NCI-H1436 treated with DMSO at 0.1 percent for 48 hours (cell line): ENCODE results near the gene OBP2A.

Source experiments
- DNase-seq: peaks from one replicate; lab custom pipeline; 2025; lab: John Stamatoyannopoulos, UW

The OBP2A gene

DNA sequence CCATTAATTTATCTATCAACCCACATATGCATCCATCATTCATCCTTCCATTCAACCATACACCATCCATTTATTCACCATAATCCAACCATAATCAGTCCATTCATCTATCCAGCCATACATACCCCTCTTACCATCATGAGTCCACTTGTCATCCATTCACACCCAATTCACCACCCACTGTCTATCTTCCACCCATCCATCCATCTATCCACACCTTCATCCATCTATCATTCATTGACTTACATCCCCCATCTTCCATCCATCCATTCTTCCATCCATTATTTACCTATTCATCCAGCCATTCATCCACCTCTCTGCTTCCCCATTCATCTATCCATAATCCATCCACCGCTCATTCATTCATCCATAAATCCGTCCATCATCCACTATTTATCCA, 33.4 kb downstream of the OBP2A start:
- no peak for DNase-seq

DNA sequence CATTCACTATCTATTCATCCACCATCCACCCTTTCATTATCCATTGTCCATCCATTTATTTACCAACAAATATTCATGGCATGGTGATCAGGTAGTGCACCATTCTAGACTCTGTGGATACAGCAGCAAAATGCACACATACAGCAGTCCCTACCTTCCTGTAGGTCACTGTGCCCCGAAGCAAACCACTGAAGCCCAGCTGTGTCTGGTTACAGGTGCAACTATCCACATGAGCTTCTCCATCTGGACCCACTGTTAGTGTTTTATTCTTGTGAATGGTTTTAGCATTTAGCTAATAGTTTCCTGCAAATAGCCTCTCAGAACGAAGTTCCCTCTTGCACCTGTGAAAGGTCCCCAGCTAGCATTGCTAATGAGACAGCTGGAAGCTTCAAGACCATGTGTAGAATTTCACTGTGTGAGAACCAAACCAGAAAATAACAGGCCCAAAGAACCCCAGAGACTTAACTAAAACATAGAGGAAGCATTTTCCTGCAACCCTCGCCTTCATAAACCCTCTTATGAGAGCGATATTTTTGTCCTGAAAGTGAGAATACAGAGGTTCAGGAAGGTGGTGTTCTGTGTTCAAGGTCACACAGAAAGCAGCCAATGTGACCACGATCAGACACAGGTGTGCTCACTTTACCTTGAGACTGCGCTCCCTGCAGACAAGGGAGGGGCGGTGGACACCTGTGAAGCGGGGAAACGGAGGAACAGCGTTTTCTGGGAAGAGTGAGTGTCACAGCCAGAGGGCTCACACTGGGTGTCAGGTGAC, 34.1 kb downstream of the OBP2A start:
- DNase-seq: no peak

DNA sequence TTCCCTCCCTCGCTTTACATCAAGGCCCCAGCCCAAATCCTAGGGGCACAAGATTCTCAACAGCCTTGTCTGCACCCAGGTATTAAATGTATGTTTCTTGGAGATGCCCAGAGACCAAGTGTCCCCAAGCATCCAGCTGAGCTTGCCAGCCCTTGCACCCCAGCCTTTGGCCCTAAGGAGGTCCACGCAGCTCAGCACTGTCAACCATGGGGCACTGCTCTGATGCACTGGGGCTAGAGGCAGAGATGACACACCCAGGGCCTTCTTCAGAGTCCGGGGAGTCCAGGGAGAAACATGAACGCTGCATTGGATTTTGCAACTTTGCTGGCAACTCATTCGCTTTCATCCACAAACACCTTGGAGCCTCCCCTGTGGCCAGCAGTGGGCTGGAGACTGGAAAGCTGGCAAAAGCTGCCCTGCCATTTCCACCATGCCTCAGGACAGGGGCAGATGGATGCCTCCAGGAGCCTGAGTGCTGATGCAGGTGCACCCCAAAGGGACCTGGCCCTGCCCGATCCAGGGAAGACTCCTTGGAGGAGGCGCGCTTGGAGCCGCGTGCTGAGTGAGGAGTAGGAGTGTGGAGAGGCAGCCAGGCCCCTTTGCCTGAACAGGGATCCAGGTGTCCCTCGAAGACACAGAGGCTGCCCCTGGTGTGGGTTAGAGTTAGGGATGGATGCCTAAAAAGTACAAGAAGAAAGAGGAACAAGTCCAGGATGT, 34.9 kb downstream of the OBP2A start:
- no peak for DNase-seq

DNA sequence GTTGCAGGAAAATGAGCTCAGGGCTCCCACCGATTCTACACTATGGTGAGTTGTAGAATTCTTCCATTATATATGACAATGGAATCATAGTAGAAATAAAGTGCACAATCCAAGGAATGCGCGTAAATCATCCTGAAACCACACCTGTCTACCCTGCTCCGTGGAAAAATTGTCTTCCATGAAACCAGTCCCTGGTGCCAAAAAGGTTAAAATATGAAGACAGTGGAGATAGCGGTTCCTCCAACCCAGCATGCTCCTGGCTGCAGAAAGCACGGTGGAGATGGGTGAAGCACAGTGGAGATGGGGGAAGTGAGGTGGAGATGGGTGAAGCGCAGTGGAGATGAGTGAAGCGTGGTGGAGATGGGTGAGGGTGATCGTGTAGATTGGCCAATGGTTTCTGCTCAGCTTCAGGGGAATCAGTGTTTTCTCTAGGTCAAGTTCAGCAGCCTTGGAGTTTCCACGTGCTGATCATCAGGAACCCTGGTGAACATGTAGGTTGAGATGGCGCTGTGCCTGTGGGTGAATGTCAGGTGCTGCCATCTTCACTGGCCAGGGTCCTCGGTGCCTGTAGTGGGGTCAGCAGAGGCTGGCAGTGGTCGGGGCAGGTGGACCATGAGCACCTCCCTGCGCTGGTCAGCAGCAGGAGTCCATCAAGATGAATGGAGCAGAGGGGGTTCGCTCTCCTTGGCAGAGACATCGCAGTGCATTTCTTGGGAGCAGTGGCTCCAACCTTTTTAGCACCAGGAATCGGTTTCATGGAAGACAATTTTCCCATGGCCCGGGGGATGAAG, 35.9 kb downstream of the OBP2A start:
- DNase-seq: no peak

DNA sequence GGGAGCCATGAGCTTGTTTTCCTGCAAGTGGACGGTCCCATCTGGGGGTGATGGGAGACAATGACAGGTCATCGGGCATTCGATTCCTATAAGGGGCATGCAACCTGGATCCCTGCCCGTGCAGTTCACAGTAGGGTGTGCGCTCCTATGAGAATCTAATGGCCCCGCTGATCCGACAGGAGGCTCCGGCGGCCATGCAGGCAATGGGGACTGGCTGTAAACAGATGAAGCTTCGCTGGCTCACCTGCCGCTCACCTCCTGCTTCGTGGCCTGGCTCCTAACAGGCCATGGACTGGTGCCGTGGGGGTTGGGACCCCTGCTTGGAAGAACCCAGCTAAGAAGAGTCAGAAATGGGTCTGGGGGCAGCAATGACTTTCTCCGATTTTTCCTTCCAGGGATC, 36.6 kb downstream of the OBP2A start:
- DNase-seq: no peak

DNA sequence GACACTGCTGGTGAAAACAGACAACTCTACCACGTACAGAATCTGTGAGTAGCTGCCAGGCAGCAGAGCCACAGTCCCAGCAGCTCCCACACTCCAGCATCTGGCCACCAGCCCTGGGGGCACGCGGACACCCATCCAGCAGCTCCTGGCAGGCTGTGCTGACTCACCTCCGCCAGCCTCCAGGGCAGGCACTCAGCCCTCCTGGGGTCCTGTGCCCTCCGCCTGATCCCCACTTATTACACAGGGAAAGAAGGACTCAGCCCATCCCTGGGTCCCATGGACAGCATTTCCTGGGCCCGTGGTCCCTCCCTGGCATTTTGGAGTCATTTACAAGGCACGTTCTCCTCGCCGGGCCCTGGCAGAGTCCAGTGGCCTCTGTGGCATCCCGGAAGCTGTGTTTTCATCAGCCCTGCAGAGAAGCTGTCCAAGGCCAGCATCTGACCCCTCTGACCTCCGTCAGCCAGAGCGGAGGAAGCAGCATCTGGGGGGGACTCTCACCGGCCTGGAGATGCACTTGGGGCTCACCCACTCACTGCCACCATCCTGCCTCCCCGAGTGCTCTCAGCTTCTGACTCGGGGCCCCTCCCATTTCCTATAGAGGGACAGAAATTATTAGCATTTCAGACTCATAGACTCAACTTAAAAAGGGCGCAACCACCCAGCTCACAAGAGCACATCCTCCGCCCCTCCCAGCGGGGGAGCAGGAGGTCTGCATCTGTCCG, 37.2 kb downstream of the OBP2A start:
- no peak for DNase-seq

DNA sequence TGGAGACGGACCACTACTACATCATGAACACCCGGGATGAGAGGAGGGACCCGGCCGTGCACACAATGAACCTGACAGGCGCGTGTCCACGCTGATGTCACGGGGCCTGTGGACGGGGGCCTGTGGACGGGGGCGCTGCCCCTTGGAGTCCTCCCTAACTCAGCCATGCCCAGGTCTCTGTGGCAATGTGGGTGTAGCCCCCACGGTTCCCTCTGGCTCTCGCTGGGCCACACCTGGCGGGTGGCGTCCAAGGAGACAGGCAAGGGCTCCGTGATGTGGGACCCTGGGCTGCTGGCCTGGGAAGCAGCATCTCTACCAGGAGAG, 37.7 kb downstream of the OBP2A start:
- no peak for DNase-seq

DNA sequence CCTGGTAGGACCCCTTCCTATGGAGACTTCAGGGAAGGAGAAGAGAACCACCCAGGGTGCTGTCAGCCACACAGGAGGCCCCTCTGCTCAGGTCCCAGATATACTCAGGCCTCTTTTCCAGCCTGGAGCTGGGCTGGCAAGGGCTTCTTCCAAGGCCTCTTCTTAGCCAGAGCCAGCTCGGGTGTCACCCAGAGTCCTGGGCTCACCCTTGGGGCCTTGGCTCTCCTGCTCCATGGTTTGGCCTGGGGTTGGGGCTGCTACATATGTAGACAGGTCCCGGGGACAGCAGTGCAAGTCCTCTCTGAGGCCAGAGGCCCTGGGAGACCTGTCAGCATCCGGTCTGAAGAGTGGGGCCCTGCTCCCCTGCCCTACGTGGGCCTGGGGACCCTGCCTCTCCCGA, 38.4 kb downstream of the OBP2A start:
- no peak for DNase-seq

DNA sequence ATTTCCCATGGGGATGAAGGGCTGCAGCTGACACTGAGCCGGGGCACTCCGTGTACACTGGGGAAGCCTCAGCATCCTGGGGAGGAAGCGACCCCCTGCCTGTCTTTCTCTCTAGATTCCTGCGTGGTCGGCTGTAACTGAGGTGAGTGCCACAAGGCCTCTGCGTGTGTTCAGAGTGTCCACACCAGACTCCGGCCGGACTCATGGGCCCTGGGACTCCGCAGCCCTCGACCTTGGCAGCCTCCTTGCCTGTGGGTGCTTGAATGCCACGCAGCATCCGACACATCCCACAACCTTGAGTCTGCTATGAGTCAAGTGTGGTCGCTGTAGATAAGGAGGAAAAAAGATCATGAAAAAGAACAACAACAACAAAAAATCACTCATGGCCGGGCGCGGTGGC, 39.0 kb downstream of the OBP2A start:
- DNase-seq: no peak

DNA sequence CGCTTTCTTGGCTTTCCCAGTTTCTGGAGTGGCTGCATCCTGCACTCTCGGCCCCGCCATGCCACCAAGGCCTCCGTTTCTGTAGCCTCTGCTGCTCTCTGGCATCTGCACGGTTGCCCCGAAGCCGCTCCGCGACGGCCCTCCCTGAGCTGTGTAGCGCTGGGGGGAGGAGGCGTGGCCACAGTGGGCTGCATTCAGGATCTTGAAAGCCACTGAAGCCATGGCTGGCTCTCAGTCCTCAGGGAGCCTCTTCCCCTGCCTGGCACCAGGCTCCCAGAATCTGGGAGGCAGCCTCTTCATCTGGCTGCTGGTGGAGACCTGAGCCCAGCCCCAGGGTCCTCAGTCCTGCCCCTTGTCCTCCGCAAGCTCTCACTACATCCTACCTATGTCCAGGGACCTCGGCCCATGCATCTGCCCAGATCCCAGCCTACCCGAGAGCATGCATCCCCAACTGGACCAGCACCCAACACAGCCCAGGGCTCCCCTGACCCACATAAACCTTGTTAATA, 40.7 kb downstream of the OBP2A start:
- no peak for DNase-seq

DNA sequence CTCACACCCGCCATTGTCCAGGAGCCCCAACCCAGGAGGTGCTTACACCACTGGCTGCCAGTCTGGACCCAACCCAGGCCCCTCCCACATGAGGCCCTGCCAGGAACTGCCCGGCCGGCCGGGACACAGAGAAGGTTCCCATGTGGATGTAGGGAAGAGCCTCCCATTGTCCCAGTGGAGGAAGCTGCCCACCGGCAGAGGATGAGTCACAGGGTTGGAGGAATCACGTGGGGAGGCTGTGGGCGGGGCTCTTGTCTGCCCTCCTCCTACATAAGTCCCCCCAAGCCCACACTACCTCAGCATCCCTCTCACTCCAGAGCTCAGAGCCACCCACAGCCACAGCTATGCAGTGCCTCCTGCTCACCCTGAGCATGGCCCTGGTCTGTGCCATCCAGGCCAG, 41.7 kb downstream of the OBP2A start:
- no peak for DNase-seq

DNA sequence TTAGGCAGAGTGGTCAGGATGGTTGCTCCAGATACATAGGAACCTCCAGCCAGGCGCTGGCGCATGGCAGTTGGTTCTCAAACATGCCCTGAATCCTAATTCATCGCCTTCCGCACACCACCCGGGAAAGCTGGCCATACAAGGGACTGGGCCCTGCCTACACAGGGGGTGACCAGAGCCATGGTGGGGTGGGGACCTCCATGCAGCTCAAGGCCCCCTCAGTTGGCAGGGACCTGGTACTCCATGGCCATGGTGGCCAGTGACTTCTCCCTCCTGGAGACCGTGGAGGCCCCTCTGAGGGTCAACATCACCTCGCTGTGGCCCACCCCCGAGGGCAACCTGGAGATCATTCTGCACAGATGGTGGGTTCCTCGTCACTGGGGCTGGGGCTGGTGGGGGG, 42.4 kb downstream of the OBP2A start:
- DNase-seq: no peak

DNA sequence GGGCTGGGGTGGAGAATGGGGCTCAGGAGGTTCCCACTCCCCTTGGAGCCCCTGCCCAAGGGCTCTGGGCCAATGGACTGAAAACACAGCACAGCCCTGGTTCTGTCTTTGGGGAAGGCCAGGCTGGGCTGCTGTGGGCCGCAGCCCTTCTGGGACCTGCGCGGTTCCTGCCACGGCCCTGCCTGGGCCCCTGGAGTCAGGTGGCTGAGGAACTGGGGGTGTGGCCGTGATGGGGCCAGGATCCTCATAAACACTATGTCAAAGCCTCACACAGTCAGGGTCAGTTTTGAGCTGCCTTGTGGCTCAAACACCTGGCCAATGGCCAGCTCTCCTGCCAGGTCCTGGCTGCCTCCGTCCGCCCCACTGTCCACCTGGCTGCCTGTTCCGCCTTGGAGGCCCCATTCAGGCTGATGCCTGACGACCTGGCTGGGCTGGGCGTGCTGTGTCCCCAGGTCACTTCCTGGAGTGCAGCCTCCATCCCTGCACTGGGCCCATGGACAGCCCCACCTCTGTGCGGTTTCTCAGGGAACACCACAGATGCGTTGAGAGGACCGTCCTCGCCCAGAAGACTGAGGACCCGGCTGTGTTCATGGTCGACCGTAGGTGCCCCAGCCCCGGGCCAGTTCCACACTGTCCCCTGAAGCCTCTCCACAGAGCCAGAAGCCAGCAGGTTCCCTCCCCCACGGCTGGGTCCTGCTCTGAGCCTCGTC, 43.1 kb downstream of the OBP2A start:
- no peak for DNase-seq

DNA sequence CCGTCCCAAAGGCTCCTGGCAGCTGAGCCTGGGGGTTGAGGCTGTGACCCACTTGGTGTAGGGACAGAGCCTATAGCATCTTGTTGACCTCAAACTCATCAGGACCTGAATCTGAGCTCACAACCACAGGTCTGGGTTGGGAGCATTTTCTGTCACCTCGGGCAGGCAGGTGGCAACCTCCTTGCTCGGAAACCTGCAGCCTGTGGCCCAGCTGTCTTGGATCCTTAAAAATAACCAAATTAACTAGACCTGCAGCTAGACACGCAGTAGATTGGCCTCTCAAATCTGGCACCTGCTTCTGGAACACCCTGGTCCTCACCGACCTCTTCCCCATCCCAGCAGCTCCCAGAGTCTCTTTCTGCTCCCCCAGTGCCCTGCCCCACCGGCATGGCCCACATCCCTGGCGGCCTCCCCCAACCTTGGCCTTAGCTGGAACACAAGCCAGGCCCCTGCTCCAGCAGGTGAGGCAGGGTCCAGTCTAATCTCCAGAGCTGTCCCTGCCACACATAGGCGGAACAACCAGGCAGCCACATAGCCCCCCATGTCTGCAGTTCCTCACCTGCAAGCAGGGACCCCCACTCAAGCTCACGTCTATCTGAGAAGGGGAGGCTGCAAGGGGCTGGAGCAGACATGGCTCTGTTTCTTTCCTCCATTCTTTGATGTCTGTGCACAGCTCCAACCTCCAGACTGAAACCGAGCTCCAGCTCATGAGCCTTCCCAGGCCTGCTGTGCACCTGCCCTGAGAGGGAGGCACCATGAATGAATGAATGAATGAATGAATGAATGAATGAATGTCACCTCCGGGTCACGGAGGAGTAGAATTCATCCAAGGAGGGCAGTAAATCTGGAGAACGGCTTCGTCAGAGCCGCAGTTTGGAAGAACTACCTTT, 43.9 kb downstream of the OBP2A start:
- no peak for DNase-seq

DNA sequence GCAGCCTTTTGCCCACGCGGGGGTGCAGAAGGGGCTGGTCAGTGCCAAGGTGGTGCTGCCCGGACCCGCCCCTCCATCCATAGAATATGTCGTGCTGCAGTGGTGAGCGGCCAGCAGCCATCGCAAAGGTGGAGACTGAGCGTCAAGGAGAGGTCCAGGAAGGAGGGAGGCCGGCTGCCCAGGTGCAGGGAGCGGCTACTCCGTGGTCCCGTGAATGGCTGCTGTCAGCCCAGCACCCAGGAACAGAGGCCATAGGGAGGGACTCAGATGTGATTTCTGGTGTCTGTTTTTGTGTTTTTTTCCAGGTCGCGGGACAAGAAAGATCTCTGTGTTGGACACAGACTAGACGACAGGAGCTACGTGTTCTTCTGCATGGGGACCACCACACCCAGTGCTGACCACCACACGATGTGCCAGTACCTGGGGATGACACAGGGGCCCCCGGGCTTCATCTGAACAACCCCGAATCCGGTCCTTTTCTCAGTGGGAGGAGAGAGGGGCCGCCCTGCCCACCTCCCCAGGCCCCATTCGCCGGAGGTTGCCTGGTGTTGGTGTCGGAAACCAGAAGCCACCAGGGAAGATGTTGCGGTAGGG, 44.7 kb downstream of the OBP2A start:
- DNase-seq: no peak

DNA sequence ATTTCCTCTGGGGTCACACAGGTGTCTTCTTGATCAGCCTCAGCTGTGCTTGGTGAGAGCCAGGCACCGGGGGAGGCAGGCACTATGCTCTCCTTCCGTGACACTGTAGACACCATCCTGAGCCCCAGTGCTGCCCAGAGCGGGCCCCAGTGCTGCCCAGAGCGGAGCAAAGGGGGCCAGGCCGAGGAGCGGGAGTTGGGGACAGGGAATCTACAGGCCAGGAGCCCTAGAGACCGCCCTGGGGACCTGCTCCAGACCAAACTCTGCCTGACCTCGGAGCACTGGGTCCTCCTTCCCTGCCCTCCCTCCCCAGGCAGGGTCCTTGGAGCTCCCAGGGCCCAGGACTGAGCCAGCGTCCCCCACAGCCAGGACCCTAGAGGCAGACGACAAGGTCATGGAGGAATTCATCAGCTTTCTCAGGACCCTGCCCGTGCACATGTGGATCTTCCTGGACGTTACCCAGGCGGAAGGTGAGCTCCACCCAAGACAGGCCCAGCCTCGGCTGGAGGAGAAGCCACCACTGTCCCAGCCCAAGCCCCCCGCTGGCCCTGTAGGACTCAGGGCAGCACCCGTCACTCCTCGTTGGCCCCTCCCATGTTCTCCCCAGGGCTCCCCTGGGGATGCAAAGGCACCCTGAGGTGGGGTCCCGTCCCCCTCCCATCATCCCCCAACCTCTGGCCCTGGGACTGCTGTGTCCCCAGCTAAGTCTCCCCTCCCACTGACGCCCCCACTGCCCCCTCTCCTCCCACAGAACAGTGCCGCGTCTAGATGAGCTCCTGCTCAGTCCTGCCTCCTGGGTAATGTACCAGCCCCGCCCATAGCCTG, 45.8 kb downstream of the OBP2A start:
- no peak for DNase-seq

DNA sequence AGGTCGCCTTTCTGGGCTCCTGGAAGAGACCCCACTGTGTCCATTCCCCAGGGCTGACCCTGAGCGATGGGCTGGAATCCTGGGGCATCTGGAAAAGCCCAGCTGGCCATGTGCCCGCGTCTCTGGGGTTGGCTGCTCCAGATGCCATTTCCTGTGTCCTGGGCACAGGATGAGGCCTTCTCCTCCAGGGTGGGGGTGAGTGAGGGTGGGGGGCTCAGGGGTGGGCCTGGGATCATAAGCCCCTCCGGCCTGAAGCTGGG, 46.3 kb downstream of the OBP2A start:
- no peak for DNase-seq

DNA sequence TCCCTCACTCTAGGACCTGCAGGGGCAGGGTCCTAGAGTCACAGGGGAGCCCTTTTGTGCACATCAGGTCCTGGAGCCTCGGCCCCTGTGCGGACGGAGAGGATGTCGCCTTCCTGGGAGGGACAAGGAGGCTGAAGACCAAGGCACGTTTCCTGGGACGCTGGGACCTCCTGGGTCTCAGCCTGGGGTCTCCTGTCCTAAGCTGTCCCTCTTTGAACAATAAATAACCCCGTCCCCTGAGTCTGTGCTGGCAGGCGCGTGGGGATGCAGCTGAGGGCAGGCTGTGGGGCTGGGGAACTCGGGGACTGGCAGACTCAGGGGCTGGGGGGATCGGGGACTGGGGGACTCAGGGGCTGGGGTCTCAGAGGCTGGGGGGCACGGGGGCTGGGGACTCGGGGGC, 46.7 kb downstream of the OBP2A start:
- DNase-seq: no peak

DNA sequence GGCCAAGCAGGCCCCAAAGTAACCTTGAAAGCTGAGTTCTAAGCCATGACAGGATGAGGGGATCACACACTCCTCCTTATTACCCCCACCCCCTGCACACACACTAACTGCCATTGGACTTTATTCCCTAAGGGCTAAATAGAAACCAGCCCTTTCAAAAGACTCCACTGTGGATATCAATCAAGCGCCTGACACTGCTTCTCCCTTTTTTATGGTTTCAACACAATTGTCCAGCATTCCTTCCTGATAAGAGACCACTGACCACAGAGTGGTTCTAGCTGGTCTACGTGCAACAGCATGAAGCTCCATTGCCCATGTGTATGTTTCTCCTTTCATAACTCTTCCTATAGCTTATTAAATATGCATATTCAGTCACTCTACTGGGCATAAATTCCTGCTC, 50.3 kb downstream of the OBP2A start:
- no peak for DNase-seq
